H9 (cell line): ENCODE results near the gene MTMR12. TPM values are rescaled to one million over a fixed set of nuclear protein-coding genes. Genes with fewer than 3 reads are reported as not detected.

Experiments
- DNase-seq: peaks from one replicate; pipeline ENCODE4 v3.0.0-alpha.2; 2017
- H2AFZ ChIP-seq: one replicate; pipeline ENCODE4 v1.6.1; 2013; ENCODE audit warnings: mild to moderate bottlenecking, low read length, control low read depth, moderate library complexity
- H2AK5ac ChIP-seq: 2 replicates; pipeline ENCODE4 v1.6.1; 2013; ENCODE audit warnings: low read length, control low read depth, mixed read lengths; ENCODE audit not compliant: insufficient read length
- H2BK120ac ChIP-seq: one replicate; pipeline ENCODE4 v1.6.1; 2013; ENCODE audit warnings: low read depth, mild to moderate bottlenecking, low read length, control low read depth, inconsistent platforms; ENCODE audit not compliant: poor library complexity, severe bottlenecking
- H2BK12ac ChIP-seq: 2 replicates; pipeline ENCODE4 v1.6.1; 2013; ENCODE audit warnings: low read length, control low read depth, mixed read lengths, low read depth; ENCODE audit not compliant: insufficient read length
- H2BK15ac ChIP-seq: 2 replicates; pipeline ENCODE4 v1.6.1; 2013; ENCODE audit warnings: low read depth, low read length, control low read depth
- H2BK20ac ChIP-seq: one replicate; pipeline ENCODE4 v1.6.1; 2013; ENCODE audit warnings: low read depth, mild to moderate bottlenecking, low read length, control low read depth, inconsistent platforms; ENCODE audit not compliant: poor library complexity, severe bottlenecking
- H2BK5ac ChIP-seq: 2 replicates; pipeline ENCODE4 v1.6.1; 2013; ENCODE audit warnings: low read length, control low read depth, mixed read lengths; ENCODE audit not compliant: insufficient read length
- H3K14ac ChIP-seq: 2 replicates; pipeline ENCODE4 v1.6.1; 2013; ENCODE audit warnings: low read length, control low read depth; ENCODE audit not compliant: insufficient read depth
- H3K18ac ChIP-seq: 2 replicates; pipeline ENCODE4 v1.6.1; 2013; ENCODE audit warnings: low read depth, mild to moderate bottlenecking, mixed read lengths, low read length, control low read depth; ENCODE audit not compliant: insufficient read length
- H3K23ac ChIP-seq: 2 replicates; pipeline ENCODE4 v1.6.1; 2013; ENCODE audit warnings: low read length, control low read depth, mixed read lengths, low read depth; ENCODE audit not compliant: insufficient read length
- H3K23me2 ChIP-seq: 2 replicates; pipeline ENCODE4 v1.6.1; 2013; ENCODE audit warnings: low read depth, mild to moderate bottlenecking, mixed read lengths, low read length, control low read depth; ENCODE audit not compliant: insufficient read length, poor library complexity, severe bottlenecking
- H3K27ac ChIP-seq: 2 replicates; pipeline ENCODE4 v1.5.1; 2013; ENCODE audit warnings: low read length, control low read depth, mixed read lengths, low read depth; ENCODE audit not compliant: insufficient read length
- H3K27me3 ChIP-seq: 2 replicates; pipeline ENCODE4 v1.6.1; 2013; ENCODE audit warnings: low read length, control low read depth, inconsistent platforms; ENCODE audit not compliant: insufficient read depth
- H3K4ac ChIP-seq: 2 replicates; pipeline ENCODE4 v1.6.1; 2013; ENCODE audit warnings: low read depth, mild to moderate bottlenecking, control low read depth, inconsistent platforms, low read length, moderate library complexity
- H3K4me1 ChIP-seq: 2 replicates; pipeline ENCODE4 v1.6.1; 2013; ENCODE audit warnings: low read length, control low read depth, inconsistent platforms; ENCODE audit not compliant: insufficient read depth
- H3K4me2 ChIP-seq: 2 replicates; pipeline ENCODE4 v1.6.1; 2013; ENCODE audit warnings: low read length, control low read depth, mixed read lengths; ENCODE audit not compliant: insufficient read length, insufficient read depth
- H3K56ac ChIP-seq: 2 replicates; pipeline ENCODE4 v1.6.1; 2013; ENCODE audit warnings: low read depth, mild to moderate bottlenecking, mixed read lengths, low read length, control low read depth; ENCODE audit not compliant: insufficient read length
- H3K79me1 ChIP-seq: 2 replicates; pipeline ENCODE4 v1.6.1; 2013; ENCODE audit warnings: low read depth, mild to moderate bottlenecking, moderate library complexity, low read length, control low read depth, inconsistent platforms; ENCODE audit not compliant: insufficient read depth, poor library complexity, severe bottlenecking
- H3K79me2 ChIP-seq: 2 replicates; pipeline ENCODE4 v1.6.1; 2013; ENCODE audit warnings: low read length, control low read depth, inconsistent platforms; ENCODE audit not compliant: insufficient read depth
- H3K9ac ChIP-seq: 2 replicates; pipeline ENCODE4 v1.6.1; 2013; ENCODE audit warnings: low read length, control low read depth, mixed read lengths; ENCODE audit not compliant: insufficient read length; ENCODE audit errors: extremely low read depth
- H3K9me3 ChIP-seq: one replicate; pipeline ENCODE4 v1.6.1; 2013; ENCODE audit warnings: low read depth, low read length, inconsistent platforms; ENCODE audit not compliant: control insufficient read depth
- H3T11ph ChIP-seq: one replicate; pipeline ENCODE4 v1.6.1; 2013; ENCODE audit warnings: mild to moderate bottlenecking, low read length, control low read depth, inconsistent platforms
- H4K20me1 ChIP-seq: one replicate; pipeline ENCODE4 v1.6.1; 2013; ENCODE audit not compliant: control insufficient read depth, insufficient read length, insufficient read depth
- H4K5ac ChIP-seq: 2 replicates; pipeline ENCODE4 v1.6.1; 2013; ENCODE audit warnings: low read depth, mild to moderate bottlenecking, mixed read lengths, low read length, control low read depth; ENCODE audit not compliant: insufficient read length
- H4K8ac ChIP-seq: replicated peaks from 2 replicates; pipeline ENCODE4 v1.6.1; 2013; ENCODE audit warnings: low read length, control low read depth, mixed read lengths, low read depth; ENCODE audit not compliant: insufficient read length
- H4K91ac ChIP-seq: 2 replicates; pipeline ENCODE4 v1.6.1; 2013; ENCODE audit warnings: low read depth, mild to moderate bottlenecking, moderate library complexity, mixed read lengths, low read length, control low read depth; ENCODE audit not compliant: insufficient read length
- H3K27ac Mint-ChIP-seq, 3 experiments: 2 replicates in 2 of 3; 3 replicates in 1 of 3; pipeline ENCODE4 v1.8.0; 2020 to 2021; ENCODE audit warnings: mixed read lengths in 3 of 3, mild to moderate bottlenecking in 1 of 3, moderate library complexity in 1 of 3
- H3K27me3 Mint-ChIP-seq: 2 replicates; pipeline ENCODE4 v1.8.0; 2021; ENCODE audit warnings: low read depth, mild to moderate bottlenecking, moderate library complexity, mixed read lengths
- H3K36me3 Mint-ChIP-seq, 3 experiments: 2 replicates in 2 of 3; 3 replicates in 1 of 3; pipeline ENCODE4 v1.8.0; 2020 to 2021; ENCODE audit warnings: low read depth in 3 of 3, mixed read lengths in 3 of 3; ENCODE audit not compliant: insufficient read depth in 1 of 3
- H3K4me1 Mint-ChIP-seq, 2 experiments: 2 replicates each; pipeline ENCODE4 v1.8.0; 2020; ENCODE audit warnings: mixed read lengths in 2 of 2
- H3K4me3 Mint-ChIP-seq, 2 experiments: 2 replicates in 1 of 2; 3 replicates in 1 of 2; pipeline ENCODE4 v1.8.0; 2020 to 2021; ENCODE audit warnings: mild to moderate bottlenecking in 2 of 2, mixed read lengths in 2 of 2, moderate library complexity in 1 of 2
- H3K9me3 Mint-ChIP-seq, 2 experiments: 2 replicates in 1 of 2; 3 replicates in 1 of 2; pipeline ENCODE4 v1.8.0; 2020; ENCODE audit warnings: mild to moderate bottlenecking in 2 of 2, mixed read lengths in 2 of 2, moderate library complexity in 1 of 2
- CTCF ChIP-seq: fragments of 200-600 bp; sonication (generic); conservative IDR thresholded peaks from 3 replicates; pipeline ENCODE4 v1.8.0; 2021; ENCODE audit warnings: antibody characterized with exemption, mild to moderate bottlenecking
- WGBS: extraction: QIAGEN DNeasy Blood & Tissue Kit; methylation state at CpG from one replicate; pipeline ENCODE4 v1.1.7; 2013; ENCODE audit warnings: missing lambda C conversion rate, low lambda C conversion rate, mixed read lengths; ENCODE audit not compliant: insufficient read length; ENCODE audit errors: extremely low coverage; 5-methylcytosine and 5-hydroxymethylcytosine counted together
- total RNA-seq: library from RNA; stranded (reverse); gene quantifications from 2 replicates; pipeline ENCODE4 v1.2.1, GENCODE V29; 2021

MTMR12 gene
- total RNA-seq, 1 experiment from 2014 or later = 39.3 TPM

- no peak overlapping the region for H4K5ac ChIP-seq
- H3K4me3 Mint-ChIP-seq = peak overlapping the region; percentile 76 to 93
These were observed 543 bp downstream of the MTMR12 start for GRCh38 chr5:32312197-32312594.

More at GRCh38 chr5:32312197-32312594, 543 bp downstream of the MTMR12 start:
- Histone ChIP-seq H2AK5ac (no peak overlapping the region), H2BK20ac (no peak overlapping the region), H2BK5ac (no peak overlapping the region), H3K18ac (no peak overlapping the region), H4K8ac (no peak overlapping the region), H3K9me3 (no peaks in the 10 kb centered on the region), H3K23me2 (peaks cover 8% of the 10 kb centered on the region), H2AFZ (no peak overlapping the region), H4K91ac (no peak overlapping the region), H2BK15ac (no peak overlapping the region), H3K79me1 (peaks cover 5% of the 10 kb centered on the region), H3K79me2 (peaks cover 20% of the 10 kb centered on the region; the same call in 1 of the 2 replicates), H2BK12ac (no peak overlapping the region), H3K4ac (no peak overlapping the region), H3K27ac (no peak overlapping the region), H3K27me3 (no peaks in the 10 kb centered on the region), H3K4me1 (peaks cover 3% of the 10 kb centered on the region; the same call in 1 of the 2 replicates), H3K9ac (peak overlapping the region; percentile 78), H3K4me2 (peak overlapping the region; percentile 93), H3K56ac (no peak overlapping the region), H3T11ph (no peak overlapping the region), H3K14ac (peak overlapping the region; percentile 80), H3K23ac (no peak overlapping the region), H2BK120ac (no peak overlapping the region), H4K20me1 (no peaks in the 10 kb centered on the region)
- H3K27ac Mint-ChIP-seq = peak overlapping the region in 2 of 3 experiments; percentile 36 to 52; a peak in 5 of 7 replicates
- TF ChIP-seq CTCF = no peak
- no peaks in the 10 kb centered on the region for H3K9me3 Mint-ChIP-seq
- no CpG with 5 or more reads among the region's 34 CpGs for WGBS
- peaks cover 11 to 28% (median 12%) of the 10 kb centered on the region in 3 experiments for H3K36me3 Mint-ChIP-seq
- DNase-seq = peak; percentile 49
- H3K27me3 Mint-ChIP-seq = no peaks in the 10 kb centered on the region
- H3K4me1 Mint-ChIP-seq = peaks cover 19 to 20% of the 10 kb centered on the region in 2 experiments
